ENCODE results near the gene B3GNT8. TPM values are rescaled to one million over a fixed set of nuclear protein-coding genes. Genes with fewer than 3 reads are reported as not detected.

The B3GNT8 gene
- total RNA-seq, 1 donor from 2014 or later = 15.9 TPM

- Mint-ChIP-seq H3K36me3 (ENCODE audit: unreplicated experiment) (no peaks in the 10 kb centered on the region), H3K4me1 (ENCODE audit: low read depth, unreplicated experiment) (no peaks in the 10 kb centered on the region), H3K27ac (ENCODE audit: unreplicated experiment) (no peak overlapping the region), H3K9me3 (ENCODE audit: unreplicated experiment) (no peaks in the 10 kb centered on the region), H3K27me3 (ENCODE audit: unreplicated experiment) (no peaks in the 10 kb centered on the region), H3K4me3 (ENCODE audit: unreplicated experiment) (no peak overlapping the region)
- DNase-seq = no peak
- TF ChIP-seq CTCF (IDR thresholded peaks at IDR 0.05; ENCODE audit: partially characterized antibody, unreplicated experiment) = no peak
Observed at GRCh38 chr19:41456342-41456918, 29.3 kb upstream of the B3GNT8 start.

GRCh38 chr19:41455936-41456335 is 28.8 kb upstream of the B3GNT8 start:
- DNase-seq = no peak
- no peaks in the 10 kb centered on the region for H3K36me3 Mint-ChIP-seq (ENCODE audit: unreplicated experiment)
- no peaks in the 10 kb centered on the region for H3K4me1 Mint-ChIP-seq (ENCODE audit: low read depth, unreplicated experiment)
- no peak overlapping the region for H3K27ac Mint-ChIP-seq (ENCODE audit: unreplicated experiment)
- no peaks in the 10 kb centered on the region for H3K27me3 Mint-ChIP-seq (ENCODE audit: unreplicated experiment)
- TF ChIP-seq CTCF (IDR thresholded peaks at IDR 0.05; ENCODE audit: partially characterized antibody, unreplicated experiment) = no peak
- H3K4me3 Mint-ChIP-seq (ENCODE audit: unreplicated experiment) = no peak overlapping the region
- no peaks in the 10 kb centered on the region for H3K9me3 Mint-ChIP-seq (ENCODE audit: unreplicated experiment)

- Mint-ChIP-seq H3K9me3 (ENCODE audit: unreplicated experiment) (no peaks in the 10 kb centered on the region), H3K36me3 (ENCODE audit: unreplicated experiment) (no peaks in the 10 kb centered on the region), H3K4me1 (ENCODE audit: low read depth, unreplicated experiment) (no peaks in the 10 kb centered on the region), H3K27me3 (ENCODE audit: unreplicated experiment) (peaks cover 7% of the 10 kb centered on the region), H3K4me3 (ENCODE audit: unreplicated experiment) (no peak overlapping the region), H3K27ac (ENCODE audit: unreplicated experiment) (no peak overlapping the region)
- TF ChIP-seq CTCF (IDR thresholded peaks at IDR 0.05; ENCODE audit: partially characterized antibody, unreplicated experiment) = no peak
- no peak for DNase-seq
Observed at GRCh38 chr19:41452584-41453275, 25.6 kb upstream of the B3GNT8 start.

GRCh38 chr19:41449865-41450178 is 22.6 kb upstream of the B3GNT8 start:
- Mint-ChIP-seq H3K27ac (ENCODE audit: unreplicated experiment) (no peak overlapping the region), H3K4me3 (ENCODE audit: unreplicated experiment) (no peak overlapping the region), H3K27me3 (ENCODE audit: unreplicated experiment) (peaks cover 7% of the 10 kb centered on the region), H3K4me1 (ENCODE audit: low read depth, unreplicated experiment) (no peaks in the 10 kb centered on the region), H3K9me3 (ENCODE audit: unreplicated experiment) (no peaks in the 10 kb centered on the region), H3K36me3 (ENCODE audit: unreplicated experiment) (no peaks in the 10 kb centered on the region)
- no peak for DNase-seq
- TF ChIP-seq CTCF (IDR thresholded peaks at IDR 0.05; ENCODE audit: partially characterized antibody, unreplicated experiment) = no peak

GRCh38 chr19:41449079-41449864 is 22.1 kb upstream of the B3GNT8 start:
- Mint-ChIP-seq H3K27me3 (ENCODE audit: unreplicated experiment) (peaks cover 8% of the 10 kb centered on the region), H3K27ac (ENCODE audit: unreplicated experiment) (no peak overlapping the region), H3K4me1 (ENCODE audit: low read depth, unreplicated experiment) (no peaks in the 10 kb centered on the region), H3K4me3 (ENCODE audit: unreplicated experiment) (no peak overlapping the region), H3K9me3 (ENCODE audit: unreplicated experiment) (no peaks in the 10 kb centered on the region), H3K36me3 (ENCODE audit: unreplicated experiment) (no peaks in the 10 kb centered on the region)
- TF ChIP-seq CTCF (IDR thresholded peaks at IDR 0.05; ENCODE audit: partially characterized antibody, unreplicated experiment) = peak; percentile 98
- DNase-seq = peak; percentile 89
